Skeletal muscle tissue (tissue), 4 donors: ENCODE measurements around the gene HSPB9. TPM values are rescaled to one million over a fixed set of nuclear protein-coding genes. Genes with fewer than 3 reads are reported as not detected.

Experiments used
- H3K27ac ChIP-seq: one replicate; pipeline ENCODE4 v1.7.0; 2013; ENCODE audit warnings: mild to moderate bottlenecking, low read depth, low read length, inconsistent platforms
- H3K27me3 ChIP-seq, 3 donors: one replicate each; pipeline ENCODE4 v1.7.0; 2013; ENCODE audit warnings: low read length in 3 of 3; ENCODE audit not compliant: control insufficient read depth in 3 of 3, insufficient read depth in 3 of 3
- H3K36me3 ChIP-seq, 3 donors: one replicate each; pipeline ENCODE4 v1.7.0; 2013; ENCODE audit warnings: low read length in 3 of 3; ENCODE audit not compliant: control insufficient read depth in 3 of 3, insufficient read depth in 3 of 3
- H3K4me1 ChIP-seq, 3 donors: one replicate each; pipeline ENCODE4 v1.7.0; 2013; ENCODE audit warnings: low read length in 3 of 3, mild to moderate bottlenecking in 3 of 3; ENCODE audit not compliant: control insufficient read depth in 3 of 3, insufficient read depth in 3 of 3
- H3K4me3 ChIP-seq, 3 donors: one replicate each; pipeline ENCODE4 v1.7.0; 2013; ENCODE audit warnings: low read length in 3 of 3
- H3K9ac ChIP-seq, 3 donors: one replicate each; pipeline ENCODE4 v1.7.0; 2013; ENCODE audit warnings: low read length in 3 of 3, mild to moderate bottlenecking in 3 of 3, moderate library complexity in 2 of 3, low read depth in 1 of 3
- H3K9me3 ChIP-seq, 3 donors: one replicate each; pipeline ENCODE4 v1.7.0; 2013; ENCODE audit warnings: low read length in 3 of 3; ENCODE audit not compliant: control insufficient read depth in 3 of 3
- total RNA-seq: library from RNA; depleted of rRNA; stranded (reverse); fragments of >200 nt; gene quantifications from one replicate; pipeline ENCODE4 v1.2.3, GENCODE V29; 2014
- donor health status: Osteomylitis.

Gene HSPB9
- total RNA-seq, 1 donor from 2014 or later = not detected

DNA sequence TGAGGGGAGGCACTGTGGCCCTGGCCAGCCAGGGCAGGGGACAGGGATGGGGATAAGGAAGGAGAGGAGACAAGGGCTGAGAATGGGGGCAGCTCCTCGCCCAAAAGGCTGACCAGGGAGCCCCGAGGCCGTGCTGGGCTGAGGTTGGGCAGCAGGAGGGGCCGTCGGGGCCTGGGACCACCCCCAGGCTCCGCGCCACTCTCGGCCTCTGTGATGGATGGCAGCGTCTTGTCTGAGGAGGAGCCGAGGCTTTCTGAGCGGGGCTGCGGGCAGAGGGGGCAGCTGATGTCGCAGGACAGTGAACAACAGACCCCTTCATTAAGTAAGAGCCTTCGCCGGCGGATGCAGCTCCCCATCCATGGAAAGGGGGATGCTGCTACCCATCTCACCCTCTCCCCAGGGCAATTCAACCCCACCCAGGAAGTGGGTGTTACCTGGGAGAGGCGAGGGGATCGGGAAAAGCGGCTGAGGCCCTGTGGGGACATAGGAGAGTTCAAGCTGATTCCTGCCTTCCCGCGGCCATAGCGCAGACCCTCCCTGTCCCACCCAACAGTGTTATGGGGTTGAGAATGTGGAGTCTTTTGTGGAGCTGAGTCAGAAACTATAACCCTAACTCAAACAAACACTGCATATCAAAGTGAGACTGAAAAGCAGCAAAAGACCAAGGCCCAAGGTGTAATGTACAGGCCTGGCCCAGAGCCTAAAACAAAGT is 41.2 kb downstream of the HSPB9 start:
- no peaks in the 10 kb centered on the region for H3K27me3 ChIP-seq
- no peaks in the 10 kb centered on the region for H3K4me1 ChIP-seq
- H3K9ac ChIP-seq = no peak overlapping the region
- H3K36me3 ChIP-seq = no peaks in the 10 kb centered on the region
- no peaks in the 10 kb centered on the region for H3K9me3 ChIP-seq
- H3K4me3 ChIP-seq = no peak overlapping the region
- H3K27ac ChIP-seq = no peak overlapping the region

DNA sequence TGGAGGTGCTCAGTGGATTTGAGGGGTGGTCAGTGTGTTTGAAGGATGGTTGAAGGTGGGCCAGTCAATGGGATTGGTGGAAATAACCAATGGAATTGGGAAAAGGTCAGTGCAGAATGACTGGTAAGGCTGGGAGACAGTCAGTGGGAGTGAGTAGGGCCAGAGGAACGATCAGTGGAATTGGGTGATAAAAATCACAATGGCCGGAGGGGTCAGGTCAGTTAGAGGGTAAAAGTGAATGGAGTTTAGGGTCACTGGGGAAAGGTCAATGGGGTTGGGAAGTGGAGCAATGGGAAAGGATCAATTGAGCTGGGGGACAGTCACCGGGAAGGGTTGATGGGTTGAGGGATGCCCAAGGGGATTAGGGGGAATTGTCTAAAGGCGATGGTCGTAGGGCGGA is 43.1 kb downstream of the HSPB9 start:
- no peak overlapping the region for H3K4me3 ChIP-seq
- no peak overlapping the region for H3K27ac ChIP-seq
- H3K36me3 ChIP-seq = no peaks in the 10 kb centered on the region
- H3K4me1 ChIP-seq = no peaks in the 10 kb centered on the region
- peaks cover 0 to 2% (median 0%) of the 10 kb centered on the region in 3 donors for H3K27me3 ChIP-seq
- no peak overlapping the region for H3K9ac ChIP-seq
- no peaks in the 10 kb centered on the region for H3K9me3 ChIP-seq

GRCh38 chr17:42166196-42166763 is 43.7 kb downstream of the HSPB9 start:
- peaks cover 0 to 2% (median 0%) of the 10 kb centered on the region in 3 donors for H3K27me3 ChIP-seq
- no peaks in the 10 kb centered on the region for H3K36me3 ChIP-seq
- H3K4me1 ChIP-seq = no peaks in the 10 kb centered on the region
- H3K9me3 ChIP-seq = no peaks in the 10 kb centered on the region
- no peak overlapping the region for H3K27ac ChIP-seq
- H3K9ac ChIP-seq = no peak overlapping the region
- H3K4me3 ChIP-seq = no peak overlapping the region

- peaks cover 0 to 2% (median 0%) of the 10 kb centered on the region in 3 donors for H3K27me3 ChIP-seq
- no peak overlapping the region for H3K4me3 ChIP-seq
These were observed 45.2 kb downstream of the HSPB9 start for GRCh38 chr17:42167807-42168206.

GRCh38 chr17:42169351-42169750 is 46.7 kb downstream of the HSPB9 start:
- peaks cover 0 to 2% (median 0%) of the 10 kb centered on the region in 3 donors for H3K27me3 ChIP-seq
- H3K27ac ChIP-seq = no peak overlapping the region
- no peaks in the 10 kb centered on the region for H3K4me1 ChIP-seq
- H3K9ac ChIP-seq = no peak overlapping the region
- no peaks in the 10 kb centered on the region for H3K9me3 ChIP-seq
- H3K36me3 ChIP-seq = no peaks in the 10 kb centered on the region
- no peak overlapping the region for H3K4me3 ChIP-seq

More at GRCh38 chr17:42167807-42168206, 45.2 kb downstream of the HSPB9 start:
- no peak overlapping the region for H3K9ac ChIP-seq
- H3K27ac ChIP-seq = no peak overlapping the region
- no peaks in the 10 kb centered on the region for H3K4me1 ChIP-seq
- H3K36me3 ChIP-seq = no peaks in the 10 kb centered on the region
- H3K9me3 ChIP-seq = no peaks in the 10 kb centered on the region

DNA sequence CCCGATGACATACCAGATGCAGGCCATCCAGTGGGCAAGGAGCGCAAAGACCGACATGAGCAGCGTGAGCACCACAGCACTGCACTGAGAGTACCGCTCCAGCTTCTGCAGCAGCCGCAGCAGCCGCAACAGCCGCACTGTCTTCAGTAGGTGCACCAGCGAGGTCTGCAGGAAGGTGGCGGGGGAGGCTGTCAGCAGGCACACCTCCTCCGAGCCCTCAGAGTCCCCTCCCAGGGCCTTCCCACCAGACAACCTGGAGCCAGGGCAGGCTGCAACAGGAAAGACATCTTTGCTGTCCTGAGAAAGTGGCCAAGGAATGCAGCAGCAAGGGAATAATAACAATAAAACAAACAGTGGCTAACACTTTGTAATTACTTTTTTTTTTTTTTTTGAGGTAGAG is 49.2 kb downstream of the HSPB9 start:
- no peaks in the 10 kb centered on the region for H3K4me1 ChIP-seq
- peaks cover 0 to 3% (median 2%) of the 10 kb centered on the region in 3 donors for H3K27me3 ChIP-seq
- no peaks in the 10 kb centered on the region for H3K9me3 ChIP-seq
- no peak overlapping the region for H3K27ac ChIP-seq
- no peak overlapping the region for H3K9ac ChIP-seq
- no peak overlapping the region for H3K4me3 ChIP-seq
- no peaks in the 10 kb centered on the region for H3K36me3 ChIP-seq

Other genes starting within 250 kb of the HSPB9 start
- 49.1 TPM for gene ACLY, start 203.9 kb upstream of the HSPB9 start, total RNA-seq
- gene ODAD4, start 192.2 kb upstream of the HSPB9 start, total RNA-seq = 1.0 TPM
- gene CNP, start 156.0 kb upstream of the HSPB9 start, total RNA-seq = 25.1 TPM
- 55.3 TPM for gene DNAJC7, start 105.4 kb upstream of the HSPB9 start, total RNA-seq
- 22.4 TPM for gene NKIRAS2, start 102.7 kb upstream of the HSPB9 start, total RNA-seq
- 1.6 TPM for gene C17orf113, start 72.2 kb upstream of the HSPB9 start, total RNA-seq
- gene ZNF385C, start 24.3 kb upstream of the HSPB9 start, total RNA-seq = 0.52 TPM
- 3.7 TPM for gene DHX58, start 10.1 kb upstream of the HSPB9 start, total RNA-seq
- gene KAT2A, start 1.4 kb upstream of the HSPB9 start, total RNA-seq = 8.9 TPM
- gene RAB5C, start 32.2 kb downstream of the HSPB9 start, total RNA-seq = 19.8 TPM
- not detected for gene KCNH4, start 58.3 kb downstream of the HSPB9 start, total RNA-seq
- gene HCRT, start 62.6 kb downstream of the HSPB9 start, total RNA-seq = not detected
- gene GHDC, start 71.7 kb downstream of the HSPB9 start, total RNA-seq = 7.3 TPM
- 31.3 TPM for gene STAT5B, start 153.6 kb downstream of the HSPB9 start, total RNA-seq
- 18.3 TPM for gene STAT5A, start 165.7 kb downstream of the HSPB9 start, total RNA-seq